Measurements from ENCODE around the gene PTGES3L.
"Not testable (repeated sequence)": the region's sequence is repeated elsewhere in the genome, so short reads cannot be mapped to it uniquely, and the experiment has no call there.

Gene PTGES3L

GRCh38 chr17:43003542-43004172 lies 23.8 kb upstream of the PTGES3L start:
- H4K20me1 ChIP-seq (ENCODE audit: insufficient read depth, low read length): 0 out of 2 replicates have a peak, but pooled peaks cover 5% of the 10 kb centered on the region
- H3K4me3 ChIP-seq (ENCODE audit: low read length): no peak overlapping the region
- H3K9me2 ChIP-seq (replicated peaks; ENCODE audit: insufficient read depth, low read length): no peaks in the 10 kb centered on the region
- DNase-seq: no peak
- H3F3A ChIP-seq (ENCODE audit: insufficient read depth, low read length): peaks cover 55% of the 10 kb centered on the region
- H3K27me3 ChIP-seq (replicated peaks; ENCODE audit: insufficient read depth, low read length): no peaks in the 10 kb centered on the region
- H3K79me2 ChIP-seq (ENCODE audit: low read length): peaks cover 31% of the 10 kb centered on the region
- no peak overlapping the region for H3K27ac ChIP-seq (ENCODE audit: low read length)
- no peak overlapping the region for H2AFZ ChIP-seq (ENCODE audit: low read length)
- no peaks in the 10 kb centered on the region for H3K9me3 ChIP-seq (replicated peaks; ENCODE audit: insufficient read depth, low read length)
- H3K36me3 ChIP-seq (replicated peaks; ENCODE audit: insufficient read depth, low read length): peaks cover 15% of the 10 kb centered on the region
- TF ChIP-seq EZH2phosphoT487 (IDR thresholded peaks at IDR 0.05; ENCODE audit: low read length): no peak
- H3K9ac ChIP-seq (ENCODE audit: low read length): no peak overlapping the region
- no peak overlapping the region for H3K4me2 ChIP-seq (ENCODE audit: low read depth, low read length)
- H3K4me1 ChIP-seq (ENCODE audit: low read length): peaks cover 9% of the 10 kb centered on the region; the same call in 1 of the 2 replicates

GRCh38 chr17:43000894-43001293 lies 21.0 kb upstream of the PTGES3L start:
- H3K27ac ChIP-seq (ENCODE audit: low read length); H3K9ac ChIP-seq (ENCODE audit: low read length); H2AFZ ChIP-seq (ENCODE audit: low read length); H3K9me2 ChIP-seq (replicated peaks; ENCODE audit: insufficient read depth, low read length); H3K4me3 ChIP-seq (ENCODE audit: low read length); H3K4me2 ChIP-seq (ENCODE audit: low read depth, low read length); H3K27me3 ChIP-seq (replicated peaks; ENCODE audit: insufficient read depth, low read length); H4K20me1 ChIP-seq (ENCODE audit: insufficient read depth, low read length); H3K9me3 ChIP-seq (replicated peaks; ENCODE audit: insufficient read depth, low read length); DNase-seq: not testable (repeated sequence)
- H3F3A ChIP-seq (ENCODE audit: insufficient read depth, low read length): peaks cover 69% of the 10 kb centered on the region
- H3K36me3 ChIP-seq (replicated peaks; ENCODE audit: insufficient read depth, low read length): peaks cover 15% of the 10 kb centered on the region
- peaks cover 14% of the 10 kb centered on the region for H3K4me1 ChIP-seq (ENCODE audit: low read length)
- peaks cover 27% of the 10 kb centered on the region for H3K79me2 ChIP-seq (ENCODE audit: low read length)

DNA sequence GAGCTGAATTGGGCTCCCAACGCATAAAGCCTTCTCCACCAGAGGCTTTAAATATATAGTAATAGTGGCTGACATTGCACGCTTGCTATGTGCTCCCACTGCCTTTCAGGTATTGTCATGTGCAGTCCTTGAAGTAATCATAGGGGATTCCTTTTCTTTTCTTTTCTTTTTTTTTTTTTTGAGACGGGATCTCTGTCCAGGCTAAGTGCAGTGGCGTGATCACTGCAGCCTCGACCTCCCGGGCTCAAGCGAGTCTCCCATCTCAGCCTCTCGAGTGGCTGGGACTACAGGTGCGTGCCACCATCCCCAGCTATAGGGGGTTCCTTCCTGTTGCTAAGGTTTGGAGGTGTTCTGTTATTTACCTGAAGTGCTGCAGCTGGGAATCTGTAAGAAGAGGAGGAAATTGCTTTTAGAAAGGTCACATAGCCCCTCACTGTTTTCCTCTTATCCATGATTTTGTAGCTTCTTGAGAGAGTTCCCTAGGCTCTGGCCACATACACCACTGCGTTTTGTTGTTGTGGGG lies 19.2 kb upstream of the PTGES3L start:
- Histone ChIP-seq H3K4me1 (ENCODE audit: low read length) (peaks cover 14% of the 10 kb centered on the region), H3K79me2 (ENCODE audit: low read length) (peaks cover 27% of the 10 kb centered on the region), H2AFZ (ENCODE audit: low read length) (no peak overlapping the region), H3K9me3 (replicated peaks; ENCODE audit: insufficient read depth, low read length) (no peaks in the 10 kb centered on the region), H3K9me2 (replicated peaks; ENCODE audit: insufficient read depth, low read length) (no peaks in the 10 kb centered on the region), H3K4me2 (ENCODE audit: low read depth, low read length) (peak overlapping the region; percentile 68), H3K36me3 (replicated peaks; ENCODE audit: insufficient read depth, low read length) (peaks cover 15% of the 10 kb centered on the region), H3K9ac (ENCODE audit: low read length) (peak overlapping the region; percentile 98), H3K27ac (ENCODE audit: low read length) (peak overlapping the region; percentile 79), H3F3A (ENCODE audit: insufficient read depth, low read length) (peaks cover 56% of the 10 kb centered on the region), H3K4me3 (ENCODE audit: low read length) (peak overlapping the region; percentile 95), H4K20me1 (ENCODE audit: insufficient read depth, low read length) (0 out of 2 replicates have a peak, but pooled peaks cover 5% of the 10 kb centered on the region), H3K27me3 (replicated peaks; ENCODE audit: insufficient read depth, low read length) (no peaks in the 10 kb centered on the region)
- TF ChIP-seq, protein P1, sequence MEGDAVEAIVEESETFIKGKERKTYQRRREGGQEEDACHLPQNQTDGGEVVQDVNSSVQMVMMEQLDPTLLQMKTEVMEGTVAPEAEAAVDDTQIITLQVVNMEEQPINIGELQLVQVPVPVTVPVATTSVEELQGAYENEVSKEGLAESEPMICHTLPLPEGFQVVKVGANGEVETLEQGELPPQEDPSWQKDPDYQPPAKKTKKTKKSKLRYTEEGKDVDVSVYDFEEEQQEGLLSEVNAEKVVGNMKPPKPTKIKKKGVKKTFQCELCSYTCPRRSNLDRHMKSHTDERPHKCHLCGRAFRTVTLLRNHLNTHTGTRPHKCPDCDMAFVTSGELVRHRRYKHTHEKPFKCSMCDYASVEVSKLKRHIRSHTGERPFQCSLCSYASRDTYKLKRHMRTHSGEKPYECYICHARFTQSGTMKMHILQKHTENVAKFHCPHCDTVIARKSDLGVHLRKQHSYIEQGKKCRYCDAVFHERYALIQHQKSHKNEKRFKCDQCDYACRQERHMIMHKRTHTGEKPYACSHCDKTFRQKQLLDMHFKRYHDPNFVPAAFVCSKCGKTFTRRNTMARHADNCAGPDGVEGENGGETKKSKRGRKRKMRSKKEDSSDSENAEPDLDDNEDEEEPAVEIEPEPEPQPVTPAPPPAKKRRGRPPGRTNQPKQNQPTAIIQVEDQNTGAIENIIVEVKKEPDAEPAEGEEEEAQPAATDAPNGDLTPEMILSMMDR (IDR thresholded peaks at IDR 0.05; ENCODE audit: low read length): no peak
- TF ChIP-seq EZH2phosphoT487 (IDR thresholded peaks at IDR 0.05; ENCODE audit: low read length): no peak
- no peak for TF ChIP-seq EZH2 (optimal IDR thresholded peaks at IDR 0.05; ENCODE audit: low read depth, low read length)
- no peak for DNase-seq

- Histone ChIP-seq H2AFZ (ENCODE audit: low read length) (peak within 1 kb of the TSS; percentile 39), H3K27me3 (replicated peaks; ENCODE audit: insufficient read depth, low read length) (no peaks in the 10 kb centered on the region), H4K20me1 (ENCODE audit: insufficient read depth, low read length) (0 out of 2 replicates have a peak, but pooled peaks cover under 1% of the 10 kb centered on the region), H3K4me1 (ENCODE audit: low read length) (peaks cover 14% of the 10 kb centered on the region), H3K36me3 (replicated peaks; ENCODE audit: insufficient read depth, low read length) (peaks cover 15% of the 10 kb centered on the region), H3K27ac (ENCODE audit: low read length) (peak within 1 kb of the TSS; percentile 79), H3K9me2 (replicated peaks; ENCODE audit: insufficient read depth, low read length) (no peaks in the 10 kb centered on the region), H3K79me2 (ENCODE audit: low read length) (peaks cover 27% of the 10 kb centered on the region), H3K9ac (ENCODE audit: low read length) (peak within 1 kb of the TSS; percentile 98), H3K4me3 (ENCODE audit: low read length) (peak within 1 kb of the TSS; percentile 95), H3K4me2 (ENCODE audit: low read depth, low read length) (peak within 1 kb of the TSS; percentile 75), H3K9me3 (replicated peaks; ENCODE audit: insufficient read depth, low read length) (no peaks in the 10 kb centered on the region), H3F3A (ENCODE audit: insufficient read depth, low read length) (peaks cover 49% of the 10 kb centered on the region)
- TF ChIP-seq, protein P1 (IDR thresholded peaks at IDR 0.05; ENCODE audit: low read length): peak; percentile 80
- no peak for TF ChIP-seq EZH2phosphoT487 (IDR thresholded peaks at IDR 0.05; ENCODE audit: low read length)
- peak; percentile 100 for DNase-seq
Measured at GRCh38 chr17:42997984-42998938, 18.4 kb upstream of the PTGES3L start, which contains the start of gene RPL27. Gene RPL27, plus strand, starts transcription at chr17:42998419. Its CDS starts 332 bp downstream, at chr17:42998751.
